ENCODE data around the gene GPR173.

GPR173 gene

DNA sequence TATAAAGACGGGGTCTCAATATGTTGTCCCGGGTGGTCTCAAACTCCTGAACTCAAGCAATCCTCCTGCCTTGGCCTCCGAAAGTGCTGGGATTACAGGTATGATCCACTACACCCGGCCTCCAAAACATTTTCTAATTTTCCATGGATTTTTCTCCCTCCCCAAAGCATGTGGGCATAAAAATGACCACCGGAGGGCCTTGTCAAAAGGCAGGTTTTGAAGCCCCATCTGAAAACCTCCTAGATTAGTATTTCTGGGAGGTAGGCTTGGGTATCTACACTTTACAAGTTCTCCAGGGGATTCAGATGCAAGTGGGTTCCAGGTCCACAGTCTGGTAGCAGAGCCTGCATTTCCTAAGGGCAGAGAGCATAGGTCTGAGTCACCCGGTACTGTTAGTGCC lies 1.4 kb upstream of the GPR173 start:
- TF ChIP-seq EGR1 (IDR thresholded peaks at IDR 0.05) (no peak), USF1 (IDR thresholded peaks at IDR 0.05) (no peak), TCF12 (IDR thresholded peaks at IDR 0.05; ENCODE audit: low read depth) (no peak), CEBPB (IDR thresholded peaks at IDR 0.05) (no peak), EP300 (IDR thresholded peaks at IDR 0.05; ENCODE audit: borderline replicate concordance) (no peak), FOXM1 (IDR thresholded peaks at IDR 0.05; ENCODE audit: borderline replicate concordance, low read depth) (no peak)

- no peak for TF ChIP-seq EGR1 (IDR thresholded peaks at IDR 0.05)
Observed at GRCh38 chrX:53049127-53049517, 533 bp downstream of the GPR173 start.

- TF ChIP-seq TAF1 (IDR thresholded peaks at IDR 0.05; ENCODE audit: low read depth) (no peak), RAD21 (IDR thresholded peaks at IDR 0.05; ENCODE audit: low read depth) (no peak), NFIC (IDR thresholded peaks at IDR 0.05) (no peak), TEAD4 (IDR thresholded peaks at IDR 0.05) (no peak), FOXM1 (IDR thresholded peaks at IDR 0.05; ENCODE audit: borderline replicate concordance, low read depth) (no peak), YY1 (IDR thresholded peaks at IDR 0.05; ENCODE audit: low read depth) (no peak), TCF12 (IDR thresholded peaks at IDR 0.05; ENCODE audit: low read depth) (no peak), CREB1 (IDR thresholded peaks at IDR 0.05; ENCODE audit: low read depth) (no peak), USF1 (IDR thresholded peaks at IDR 0.05) (no peak), ZBTB7A (IDR thresholded peaks at IDR 0.05; ENCODE audit: low read depth) (no peak), EGR1 (IDR thresholded peaks at IDR 0.05) (no peak), EP300 (IDR thresholded peaks at IDR 0.05; ENCODE audit: borderline replicate concordance) (no peak), CEBPB (IDR thresholded peaks at IDR 0.05) (no peak)
- TF ChIP-seq, protein P1, sequence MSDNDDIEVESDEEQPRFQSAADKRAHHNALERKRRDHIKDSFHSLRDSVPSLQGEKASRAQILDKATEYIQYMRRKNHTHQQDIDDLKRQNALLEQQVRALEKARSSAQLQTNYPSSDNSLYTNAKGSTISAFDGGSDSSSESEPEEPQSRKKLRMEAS (IDR thresholded peaks at IDR 0.05): no peak
- TF ChIP-seq, protein P2, sequence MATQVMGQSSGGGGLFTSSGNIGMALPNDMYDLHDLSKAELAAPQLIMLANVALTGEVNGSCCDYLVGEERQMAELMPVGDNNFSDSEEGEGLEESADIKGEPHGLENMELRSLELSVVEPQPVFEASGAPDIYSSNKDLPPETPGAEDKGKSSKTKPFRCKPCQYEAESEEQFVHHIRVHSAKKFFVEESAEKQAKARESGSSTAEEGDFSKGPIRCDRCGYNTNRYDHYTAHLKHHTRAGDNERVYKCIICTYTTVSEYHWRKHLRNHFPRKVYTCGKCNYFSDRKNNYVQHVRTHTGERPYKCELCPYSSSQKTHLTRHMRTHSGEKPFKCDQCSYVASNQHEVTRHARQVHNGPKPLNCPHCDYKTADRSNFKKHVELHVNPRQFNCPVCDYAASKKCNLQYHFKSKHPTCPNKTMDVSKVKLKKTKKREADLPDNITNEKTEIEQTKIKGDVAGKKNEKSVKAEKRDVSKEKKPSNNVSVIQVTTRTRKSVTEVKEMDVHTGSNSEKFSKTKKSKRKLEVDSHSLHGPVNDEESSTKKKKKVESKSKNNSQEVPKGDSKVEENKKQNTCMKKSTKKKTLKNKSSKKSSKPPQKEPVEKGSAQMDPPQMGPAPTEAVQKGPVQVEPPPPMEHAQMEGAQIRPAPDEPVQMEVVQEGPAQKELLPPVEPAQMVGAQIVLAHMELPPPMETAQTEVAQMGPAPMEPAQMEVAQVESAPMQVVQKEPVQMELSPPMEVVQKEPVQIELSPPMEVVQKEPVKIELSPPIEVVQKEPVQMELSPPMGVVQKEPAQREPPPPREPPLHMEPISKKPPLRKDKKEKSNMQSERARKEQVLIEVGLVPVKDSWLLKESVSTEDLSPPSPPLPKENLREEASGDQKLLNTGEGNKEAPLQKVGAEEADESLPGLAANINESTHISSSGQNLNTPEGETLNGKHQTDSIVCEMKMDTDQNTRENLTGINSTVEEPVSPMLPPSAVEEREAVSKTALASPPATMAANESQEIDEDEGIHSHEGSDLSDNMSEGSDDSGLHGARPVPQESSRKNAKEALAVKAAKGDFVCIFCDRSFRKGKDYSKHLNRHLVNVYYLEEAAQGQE (IDR thresholded peaks at IDR 0.05; ENCODE audit: low read depth): no peak
Observed at GRCh38 chrX:53050841-53051240, 2.3 kb downstream of the GPR173 start.

DNA sequence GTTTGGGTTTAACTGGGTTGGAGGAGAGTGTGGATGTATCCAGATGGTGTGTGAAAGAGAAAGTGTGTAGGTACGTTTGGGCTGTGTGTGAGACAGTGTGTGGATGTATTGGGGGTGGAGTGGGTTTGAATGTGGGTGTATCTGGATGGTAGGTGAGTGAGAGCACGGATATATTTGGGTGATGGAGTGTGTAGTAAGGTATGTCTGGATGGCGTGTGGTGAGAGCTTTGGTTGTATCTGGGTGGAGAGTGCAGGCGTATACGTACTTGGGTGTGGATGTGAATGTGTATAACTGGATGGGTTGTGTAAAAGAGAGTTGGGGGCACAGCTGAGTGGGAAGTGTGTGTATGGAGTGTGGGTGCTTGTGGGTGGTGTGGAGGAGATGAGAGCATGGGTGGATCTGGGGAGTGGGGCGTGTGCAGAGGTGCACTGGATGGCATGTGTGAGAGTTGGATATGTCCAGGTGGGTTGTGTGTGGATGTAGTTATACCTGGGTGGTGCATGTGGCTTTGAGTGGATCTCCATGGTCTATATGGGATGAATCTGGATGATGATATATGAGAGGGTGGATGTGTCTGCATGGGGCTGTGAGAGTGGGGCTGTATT lies 6.8 kb downstream of the GPR173 start:
- TF ChIP-seq FOXM1 (IDR thresholded peaks at IDR 0.05; ENCODE audit: borderline replicate concordance, low read depth): no peak
- TF ChIP-seq CEBPB (IDR thresholded peaks at IDR 0.05): no peak
- TF ChIP-seq ZBTB7A (IDR thresholded peaks at IDR 0.05; ENCODE audit: low read depth): no peak
- no peak for TF ChIP-seq RAD21 (IDR thresholded peaks at IDR 0.05; ENCODE audit: low read depth)
- no peak for TF ChIP-seq EP300 (IDR thresholded peaks at IDR 0.05; ENCODE audit: borderline replicate concordance)
- TF ChIP-seq, protein P1 (IDR thresholded peaks at IDR 0.05): no peak

DNA sequence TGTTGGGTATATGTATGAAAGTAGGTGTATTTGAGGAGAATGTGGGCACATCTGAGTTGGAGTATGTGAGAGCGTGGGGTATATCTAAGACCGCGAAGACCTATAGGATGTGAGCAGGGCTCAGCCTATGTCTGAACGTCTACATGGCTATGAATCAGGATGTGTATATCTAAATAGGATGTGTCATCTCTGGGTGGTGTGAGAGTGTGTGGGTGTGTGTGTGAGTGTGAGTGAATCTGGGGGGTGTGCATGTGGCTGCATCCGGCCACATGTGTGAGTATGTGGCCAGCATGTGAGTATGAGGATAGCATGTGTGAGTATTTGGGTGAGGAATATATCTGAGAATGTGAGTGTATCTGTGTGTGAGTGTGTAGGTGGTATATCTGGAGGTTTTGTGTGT lies 7.7 kb downstream of the GPR173 start:
- TF ChIP-seq TCF12 (IDR thresholded peaks at IDR 0.05; ENCODE audit: low read depth) (no peak), FOXM1 (IDR thresholded peaks at IDR 0.05; ENCODE audit: borderline replicate concordance, low read depth) (no peak), YY1 (IDR thresholded peaks at IDR 0.05; ENCODE audit: low read depth) (no peak), EGR1 (IDR thresholded peaks at IDR 0.05) (no peak)
- TF ChIP-seq, protein P1 (IDR thresholded peaks at IDR 0.05): no peak

- TF ChIP-seq CEBPB (IDR thresholded peaks at IDR 0.05) (no peak), TEAD4 (IDR thresholded peaks at IDR 0.05) (no peak), YY1 (IDR thresholded peaks at IDR 0.05; ENCODE audit: low read depth) (no peak), RAD21 (IDR thresholded peaks at IDR 0.05; ENCODE audit: low read depth) (no peak), TAF1 (IDR thresholded peaks at IDR 0.05; ENCODE audit: low read depth) (no peak), USF1 (IDR thresholded peaks at IDR 0.05) (no peak), ZBTB7A (IDR thresholded peaks at IDR 0.05; ENCODE audit: low read depth) (no peak), CREB1 (IDR thresholded peaks at IDR 0.05; ENCODE audit: low read depth) (no peak), EP300 (IDR thresholded peaks at IDR 0.05; ENCODE audit: borderline replicate concordance) (no peak), FOXM1 (IDR thresholded peaks at IDR 0.05; ENCODE audit: borderline replicate concordance, low read depth) (no peak), EGR1 (IDR thresholded peaks at IDR 0.05) (no peak), TCF12 (IDR thresholded peaks at IDR 0.05; ENCODE audit: low read depth) (no peak), NFIC (IDR thresholded peaks at IDR 0.05) (no peak)
- TF ChIP-seq, protein P1 (IDR thresholded peaks at IDR 0.05): no peak
- TF ChIP-seq, protein P2 (IDR thresholded peaks at IDR 0.05; ENCODE audit: low read depth): no peak
Observed at GRCh38 chrX:53065104-53065503, 16.5 kb downstream of the GPR173 start.
